Measurements from ENCODE around the gene NEDD9.

DNA sequence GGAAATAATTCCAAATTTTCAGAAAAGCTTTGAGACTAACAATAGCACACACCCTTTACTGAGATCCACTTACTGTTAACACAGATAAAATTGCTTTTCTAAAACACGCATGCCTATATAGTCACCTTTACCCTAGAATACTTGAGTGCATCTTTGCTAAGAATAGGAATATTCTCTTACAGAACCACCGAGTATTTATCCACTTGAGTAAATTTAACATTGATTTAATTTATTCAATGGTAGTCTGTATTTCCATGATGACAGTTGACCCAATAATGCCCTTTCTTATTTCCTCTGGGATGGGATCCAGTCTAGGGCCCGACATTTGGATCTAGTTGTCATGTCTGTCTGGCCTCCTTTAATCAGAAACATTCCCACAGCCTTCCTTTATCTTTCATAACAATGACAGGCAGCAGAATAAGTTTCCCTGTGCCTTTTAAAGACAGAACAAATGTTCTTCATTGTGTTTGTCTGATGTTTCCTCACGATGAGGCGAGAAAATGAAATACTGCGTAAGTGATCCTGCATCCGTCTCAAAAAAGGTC lies 64.3 kb downstream of the NEDD9 start:
- TF ChIP-seq, protein P1, sequence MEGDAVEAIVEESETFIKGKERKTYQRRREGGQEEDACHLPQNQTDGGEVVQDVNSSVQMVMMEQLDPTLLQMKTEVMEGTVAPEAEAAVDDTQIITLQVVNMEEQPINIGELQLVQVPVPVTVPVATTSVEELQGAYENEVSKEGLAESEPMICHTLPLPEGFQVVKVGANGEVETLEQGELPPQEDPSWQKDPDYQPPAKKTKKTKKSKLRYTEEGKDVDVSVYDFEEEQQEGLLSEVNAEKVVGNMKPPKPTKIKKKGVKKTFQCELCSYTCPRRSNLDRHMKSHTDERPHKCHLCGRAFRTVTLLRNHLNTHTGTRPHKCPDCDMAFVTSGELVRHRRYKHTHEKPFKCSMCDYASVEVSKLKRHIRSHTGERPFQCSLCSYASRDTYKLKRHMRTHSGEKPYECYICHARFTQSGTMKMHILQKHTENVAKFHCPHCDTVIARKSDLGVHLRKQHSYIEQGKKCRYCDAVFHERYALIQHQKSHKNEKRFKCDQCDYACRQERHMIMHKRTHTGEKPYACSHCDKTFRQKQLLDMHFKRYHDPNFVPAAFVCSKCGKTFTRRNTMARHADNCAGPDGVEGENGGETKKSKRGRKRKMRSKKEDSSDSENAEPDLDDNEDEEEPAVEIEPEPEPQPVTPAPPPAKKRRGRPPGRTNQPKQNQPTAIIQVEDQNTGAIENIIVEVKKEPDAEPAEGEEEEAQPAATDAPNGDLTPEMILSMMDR (IDR thresholded peaks at IDR 0.05; ENCODE audit: low read depth, low read length, missing input control): no peak
- TF ChIP-seq, protein P2, sequence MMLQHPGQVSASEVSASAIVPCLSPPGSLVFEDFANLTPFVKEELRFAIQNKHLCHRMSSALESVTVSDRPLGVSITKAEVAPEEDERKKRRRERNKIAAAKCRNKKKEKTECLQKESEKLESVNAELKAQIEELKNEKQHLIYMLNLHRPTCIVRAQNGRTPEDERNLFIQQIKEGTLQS (IDR thresholded peaks at IDR 0.05): no peak
- no peak for TF ChIP-seq TAF1 (conservative IDR thresholded peaks at IDR 0.05)
- TF ChIP-seq RAD21 (IDR thresholded peaks at IDR 0.05): no peak
- no peak for TF ChIP-seq JUND (IDR thresholded peaks at IDR 0.05)
- no peak for TF ChIP-seq GABPA (IDR thresholded peaks at IDR 0.05 in 1 of 2, conservative IDR thresholded peaks at IDR 0.05 in 1 of 2)

All from liver (tissue), 3 donors.